ENCODE results near the gene DNTTIP2. TPM values are rescaled to one million over a fixed set of nuclear protein-coding genes. Genes with fewer than 3 reads are reported as not detected.
"Not testable (repeated sequence)": the region's sequence is repeated elsewhere in the genome, so short reads cannot be mapped to it uniquely, and the experiment has no call there.

Gene DNTTIP2
- total RNA-seq (10 to 100 TPM; 17.7 to 47.6 (median 38.8) TPM), polyA plus RNA-seq (10 to 100 TPM; 47.7 to 55.8 TPM)
- long read RNA-seq, donor 1, full-length matches to known transcripts, result 30 of 60 reads
- long read RNA-seq, donor 1, partial matches to known transcripts, result 27 of 60 reads
- long read RNA-seq, donor 1, other reads (novel, unspliced or antisense), result 3 of 60 reads
- long read RNA-seq, donor 2, full-length matches to known transcripts, result 46 of 219 reads
- long read RNA-seq, donor 2, partial matches to known transcripts, result 168 of 219 reads
- long read RNA-seq, donor 2, other reads (novel, unspliced or antisense), result 5 of 219 reads
- long read RNA-seq, donor 3, full-length matches to known transcripts, result 28 of 50 reads
- long read RNA-seq, donor 3, partial matches to known transcripts, result 21 of 50 reads
- long read RNA-seq, donor 3, other reads (novel, unspliced or antisense), result 1 of 50 reads

- intact Hi-C loops (cut with DNase I), result loop anchor here in 2 of 10 donors (2.0 to 10.0 kb wide), 2 partner anchors 30 to 574 kb away; partner anchors contain the start of gene GCLM (in 1 of the 2)
- Histone ChIP-seq H3K4me3 (peak within 1 kb of the TSS; percentile 54 to 99 (median 89)), H3K27ac (peak within 1 kb of the TSS; percentile 60 to 98 (median 90)), H3K27me3 (no peaks in the 10 kb centered on the region), H3K36me3 (peaks cover 0 to 39% (median 36%) of the 10 kb centered on the region in 9 donors), H3K4me1 (peaks cover 0 to 38% (median 22%) of the 10 kb centered on the region in 12 donors), H3K9me3 (no peaks in the 10 kb centered on the region)
- TF ChIP-seq CTCF (IDR thresholded peaks at IDR 0.05), result no peak
- peak in 1 of 2 donors; percentile 77 for TF ChIP-seq POLR2A (IDR thresholded peaks at IDR 0.05)
- DNase-seq (peak; percentile 93 to 94 (median 94)), ATAC-seq (peak; percentile 98 to 99 (median 99))
- 0 to 1% (median 0%) methylated on average over 32 to 50 of the region's 50 CpGs for WGBS, 4 donors
These were observed at the start of gene DNTTIP2 for GRCh38 chr1:93878889-93879586. Gene DNTTIP2, minus strand, starts transcription at chr1:93879206. Its CDS starts 58 bp downstream, at chr1:93879148.

GRCh38 chr1:93925206-93925605 is 46.2 kb upstream of the DNTTIP2 start:
- no peaks in the 10 kb centered on the region for H3K36me3 ChIP-seq
- DNase-seq, result no peak
- no peak overlapping the region for H3K27ac ChIP-seq
- TF ChIP-seq CTCF (IDR thresholded peaks at IDR 0.05), result no peak
- no peak for TF ChIP-seq POLR2A (IDR thresholded peaks at IDR 0.05)
- H3K4me1 ChIP-seq, result no peaks in the 10 kb centered on the region
- H3K4me3 ChIP-seq, result no peak overlapping the region
- H3K9me3 ChIP-seq, result peaks cover 0 to 5% (median 0%) of the 10 kb centered on the region in 12 donors
- intact Hi-C loops (cut with DNase I), result no loop called here
- no peaks in the 10 kb centered on the region for H3K27me3 ChIP-seq
- WGBS, 4 donors, result 84 to 85% (median 85%) methylated on average over 3 of the region's 3 CpGs
- no peak for ATAC-seq

GRCh38 chr1:93919780-93920179 is 40.8 kb upstream of the DNTTIP2 start:
- intact Hi-C loops (cut with DNase I), result no loop called here
- no peak for TF ChIP-seq POLR2A (IDR thresholded peaks at IDR 0.05)
- no peak for TF ChIP-seq CTCF (IDR thresholded peaks at IDR 0.05)
- Histone ChIP-seq H3K9me3 (peaks cover 0 to 7% (median 0%) of the 10 kb centered on the region in 12 donors), H3K27ac (no peak overlapping the region), H3K27me3 (no peaks in the 10 kb centered on the region), H3K4me3 (no peak overlapping the region), H3K4me1 (no peaks in the 10 kb centered on the region), H3K36me3 (no peaks in the 10 kb centered on the region)
- 29 to 60% (median 48%) methylated on average over 1 of the region's 1 CpG for WGBS, 4 donors
- ATAC-seq (no peak), DNase-seq (no peak)

GRCh38 chr1:93917302-93917701 is 38.3 kb upstream of the DNTTIP2 start:
- Histone ChIP-seq H3K9me3 (peaks cover 0 to 7% (median 0%) of the 10 kb centered on the region in 12 donors), H3K4me3 (no peak overlapping the region), H3K4me1 (no peaks in the 10 kb centered on the region), H3K36me3 (no peaks in the 10 kb centered on the region), H3K27me3 (no peaks in the 10 kb centered on the region), H3K27ac (no peak overlapping the region)
- intact Hi-C loops (cut with DNase I), result no loop called here
- no peak for TF ChIP-seq POLR2A (IDR thresholded peaks at IDR 0.05)
- TF ChIP-seq CTCF (IDR thresholded peaks at IDR 0.05), result no peak
- ATAC-seq (no peak), DNase-seq (no peak)
- WGBS, 4 donors, result 87 to 95% (median 93%) methylated on average over 10 of the region's 10 CpGs

- H3K27ac ChIP-seq; H3K27me3 ChIP-seq; intact Hi-C loops (cut with DNase I); H3K4me3 ChIP-seq; H3K36me3 ChIP-seq; DNase-seq; ATAC-seq: not testable (repeated sequence)
- WGBS, 4 donors, result 90 to 98% (median 95%) methylated on average over 3 of the region's 3 CpGs
- H3K9me3 ChIP-seq, result peaks cover 0 to 10% (median 0%) of the 10 kb centered on the region in 12 donors
- peaks cover 0 to 26% (median 13%) of the 10 kb centered on the region in 12 donors for H3K4me1 ChIP-seq
These were observed 31.9 kb upstream of the DNTTIP2 start for GRCh38 chr1:93910880-93911279.
